GM23338 (cell line): ENCODE results near the gene PCNX1. TPM values are rescaled to one million over a fixed set of nuclear protein-coding genes. Genes with fewer than 3 reads are reported as not detected.
A peak's percentile ranks its signal among the peaks of the same experiment; 100 is the strongest.

ENCODE experiments used
- ATAC-seq: fragments of 200-7000 bp; cut with Tn5 transposase; 3 replicates; pipeline ENCODE4 v1.9.1; 2020
- DNase-seq: peaks from one replicate; pipeline ENCODE4 v3.0.0-alpha.2; 2015; ENCODE audit warnings: low spot score
- H2AFZ ChIP-seq: fragments of 200-600 bp; sonication (generic); 2 replicates; pipeline ENCODE4 v1.8.0; 2016; ENCODE audit warnings: antibody characterized with exemption, mild to moderate bottlenecking, moderate library complexity
- H3F3A ChIP-seq: fragments of 200-600 bp; sonication (generic); replicated peaks from 2 replicates; pipeline ENCODE4 v1.8.0; 2017; ENCODE audit warnings: antibody characterized with exemption, mixed run types, low read depth
- H3K27ac ChIP-seq: fragments of 200-600 bp; sonication (generic); 2 replicates; pipeline ENCODE4 v1.6.1; 2016; ENCODE audit warnings: low read depth
- H3K27me3 ChIP-seq: fragments of 200-600 bp; sonication (generic); 2 replicates; pipeline ENCODE4 v1.8.0; 2016; ENCODE audit warnings: mild to moderate bottlenecking, mixed run types, moderate library complexity; ENCODE audit not compliant: insufficient read depth
- H3K36me3 ChIP-seq: fragments of 200-600 bp; sonication (generic); 2 replicates; pipeline ENCODE4 v1.8.0; 2016; ENCODE audit warnings: mild to moderate bottlenecking; ENCODE audit not compliant: insufficient read depth
- H3K4me1 ChIP-seq: fragments of 200-600 bp; sonication (generic); 2 replicates; pipeline ENCODE4 v1.8.0; 2016; ENCODE audit warnings: mild to moderate bottlenecking, moderate library complexity; ENCODE audit not compliant: insufficient read depth
- H3K4me2 ChIP-seq: fragments of 200-600 bp; sonication (generic); 2 replicates; pipeline ENCODE4 v1.7.1; 2017; ENCODE audit warnings: mixed run types
- H3K4me3 ChIP-seq: fragments of 200-600 bp; sonication (generic); 2 replicates; pipeline ENCODE4 v1.6.1; 2016; ENCODE audit warnings: mixed run types
- H3K79me2 ChIP-seq: fragments of 200-600 bp; sonication (generic); replicated peaks from 2 replicates; pipeline ENCODE4 v1.8.0; 2017; ENCODE audit warnings: mild to moderate bottlenecking; ENCODE audit not compliant: insufficient read depth
- H3K9me2 ChIP-seq: fragments of 200-600 bp; sonication (generic); 2 replicates; pipeline ENCODE4 v1.8.0; 2017; ENCODE audit not compliant: insufficient read depth
- H4K20me1 ChIP-seq: fragments of 200-600 bp; sonication (generic); replicated peaks from 2 replicates; pipeline ENCODE4 v1.8.0; 2017; ENCODE audit warnings: mild to moderate bottlenecking; ENCODE audit not compliant: insufficient read depth
- H3K27ac Mint-ChIP-seq: 2 replicates; pipeline ENCODE4 v1.8.0; 2020; ENCODE audit warnings: inconsistent platforms, mild to moderate bottlenecking, moderate library complexity, mixed read lengths
- H3K27me3 Mint-ChIP-seq: 3 replicates; pipeline ENCODE4 v1.8.0; 2022; ENCODE audit warnings: low read depth, mild to moderate bottlenecking, moderate library complexity, mixed read lengths, inconsistent platforms; ENCODE audit not compliant: insufficient read depth, poor library complexity
- H3K36me3 Mint-ChIP-seq: 3 replicates; pipeline ENCODE4 v1.8.0; 2021; ENCODE audit warnings: low read depth, mild to moderate bottlenecking, inconsistent platforms, moderate library complexity, mixed read lengths
- H3K4me1 Mint-ChIP-seq: 3 replicates; pipeline ENCODE4 v1.8.0; 2020; ENCODE audit warnings: mild to moderate bottlenecking, inconsistent platforms, mixed read lengths
- H3K4me3 Mint-ChIP-seq: 3 replicates; pipeline ENCODE4 v1.8.0; 2021; ENCODE audit warnings: moderate library complexity, mild to moderate bottlenecking, inconsistent platforms, mixed read lengths
- H3K9me3 Mint-ChIP-seq: 3 replicates; pipeline ENCODE4 v1.8.0; 2020; ENCODE audit warnings: moderate library complexity, mild to moderate bottlenecking, inconsistent platforms, mixed read lengths
- CREB1 ChIP-seq: fragments of 250-450 bp; sonication (Bioruptor Pico); IDR thresholded peaks from 2 replicates; pipeline ENCODE4 v1.5.0; 2020; ENCODE audit warnings: low read depth, mild to moderate bottlenecking, moderate library complexity
- CTCF ChIP-seq, 2 experiments: fragments of 200-600 bp in 1 of 2; sonication (generic) in 1 of 2; conservative IDR thresholded peaks; 2 replicates each; pipeline versions ENCODE4 v1.5.1 to v1.6.1; 2016 to 2017; ENCODE audit warnings: antibody characterized with exemption in 2 of 2, low read depth in 2 of 2, mild to moderate bottlenecking in 2 of 2, moderate library complexity in 1 of 2
- ETS1 ChIP-seq: IDR thresholded peaks from 2 replicates; pipeline ENCODE4 v1.6.1; 2016; ENCODE audit warnings: antibody characterized with exemption
- POLR2AphosphoS5 ChIP-seq: IDR thresholded peaks from 2 replicates; pipeline ENCODE4 v1.6.1; 2016; ENCODE audit warnings: antibody characterized with exemption, low read depth
- ZNF114 ChIP-seq: fragments of 250-450 bp; sonication (Bioruptor Pico); IDR thresholded peaks from 2 replicates; pipeline ENCODE4 v1.5.0; 2020; ENCODE audit warnings: mild to moderate bottlenecking, moderate library complexity
- ZNF331 ChIP-seq: fragments of 250-450 bp; sonication (Bioruptor Pico); IDR thresholded peaks from 2 replicates; pipeline ENCODE4 v1.5.0; 2020; ENCODE audit warnings: low read depth, mild to moderate bottlenecking, moderate library complexity
- ZNF462 ChIP-seq: fragments of 250-450 bp; sonication (Bioruptor Pico); IDR thresholded peaks from 2 replicates; pipeline ENCODE4 v1.5.0; 2020; ENCODE audit warnings: mild to moderate bottlenecking, moderate library complexity
- polyA plus RNA-seq: library from polyadenylated mRNA; unstranded; fragments of >200 nt; fragmentation: Nextera tagmentation; extraction: Ambion mirVana; gene quantifications from 2 replicates; pipeline ENCODE4 v1.2.1, GENCODE V29; 2016
- total RNA-seq: library from RNA; depleted of rRNA; stranded (reverse); fragments of >200 nt; shearing (Covaris generic); gene quantifications from 2 replicates; pipeline ENCODE4 v1.2.3, GENCODE V29; 2014

Gene PCNX1
- total and polyA plus RNA-seq, 2 experiments from 2014 or later = 19.4 to 53.1 TPM

- H3K9me3 Mint-ChIP-seq = no peaks in the 10 kb centered on the region
- no peaks in the 10 kb centered on the region for H3K36me3 ChIP-seq
- peaks cover 25% of the 10 kb centered on the region for H3K4me1 Mint-ChIP-seq
- H3K9me2 ChIP-seq = no peaks in the 10 kb centered on the region
- 0 out of 2 replicates have a peak, but pooled peaks cover 5% of the 10 kb centered on the region for H3F3A ChIP-seq
- 0 out of 2 replicates have a peak overlapping the region, but pooled peaks have one; percentile 12 for H3K4me2 ChIP-seq
- peaks cover 2% of the 10 kb centered on the region for H3K27me3 Mint-ChIP-seq
- no peak overlapping the region for H3K27ac Mint-ChIP-seq
- no peaks in the 10 kb centered on the region for H3K27me3 ChIP-seq
- H3K4me3 Mint-ChIP-seq = no peak overlapping the region
- H4K20me1 ChIP-seq = peaks cover 5% of the 10 kb centered on the region
- TF ChIP-seq ZNF114 = no peak
- no peak for TF ChIP-seq CREB1
- TF ChIP-seq ZNF331 (CRISPR knock-in tag) = no peak
- TF ChIP-seq ETS1 = no peak
- TF ChIP-seq POLR2AphosphoS5 = no peak
- TF ChIP-seq CTCF (conservative IDR thresholded peaks at IDR 0.05; ENCODE audit: low read depth in 2 of 2) = no peak
- TF ChIP-seq ZNF462 = no peak
- no peak overlapping the region for H3K27ac ChIP-seq
- no peak for DNase-seq
- no peak for ATAC-seq
- no peak overlapping the region for H3K4me3 ChIP-seq
- H3K79me2 ChIP-seq = peaks cover 15% of the 10 kb centered on the region
- H3K36me3 Mint-ChIP-seq = no peaks in the 10 kb centered on the region
- peaks cover 12% of the 10 kb centered on the region for H3K4me1 ChIP-seq
- peak overlapping the region; percentile 96 for H2AFZ ChIP-seq
These were observed 2.9 kb upstream of the PCNX1 start for GRCh38 chr14:70904373-70904772.
